Measurements from ENCODE around the gene PPP2R5E. TPM values are rescaled to one million over a fixed set of nuclear protein-coding genes. Genes with fewer than 3 reads are reported as not detected.
"Not testable (repeated sequence)": the region's sequence is repeated elsewhere in the genome, so short reads cannot be mapped to it uniquely, and the experiment has no call there.

PPP2R5E gene
- total RNA-seq, 1 experiment from 2014 or later, result 47.2 TPM

GRCh38 chr14:63523735-63524426 is 19.3 kb downstream of the PPP2R5E start:
- H3K4me3 ChIP-seq (ENCODE audit: low read depth in 2 of 2, low read length in 2 of 2), result no peak overlapping the region
- no peak for TF ChIP-seq POLR2AphosphoS5 (IDR thresholded peaks at IDR 0.05; ENCODE audit: low read depth, low read length)
- TF ChIP-seq TCF7L2 (IDR thresholded peaks at IDR 0.05; ENCODE audit: low read depth, low read length), result no peak
- POLR2A ChIA-PET, result no interaction called here
- H3K9me3 ChIP-seq (ENCODE audit: control insufficient read depth, insufficient read depth, low read depth, low read length), result no peaks in the 10 kb centered on the region
- H3K27ac ChIP-seq (ENCODE audit: low read length), result no peak overlapping the region
- BruUV-seq (replicated peaks), result TSS peak; percentile 34
- H3K27me3 ChIP-seq (ENCODE audit: control insufficient read depth, insufficient read depth, low read length), result no peaks in the 10 kb centered on the region
- H3K36me3 ChIP-seq (ENCODE audit: control insufficient read depth, insufficient read depth, low read length), result no peaks in the 10 kb centered on the region
- ATAC-seq, result no peak
- intact Hi-C loops (cut with micrococcal nuclease; ENCODE audit: unreplicated experiment) (no loop called here), in situ Hi-C loops (cut with HindIII; ENCODE audit: low pct_unique_long_range_greater_than_20kb, low sequenced_read_pairs) (no loop called here)
- H3K4me1 ChIP-seq (ENCODE audit: control insufficient read depth, insufficient read depth, low read length), result no peaks in the 10 kb centered on the region
- DNase-seq (ENCODE audit: low read depth, low spot score), result no peak
- CTCF ChIA-PET, result no interaction called here

- H3K4me3 ChIP-seq (ENCODE audit: low read depth in 2 of 2, low read length in 2 of 2); in situ Hi-C loops (cut with HindIII; ENCODE audit: low pct_unique_long_range_greater_than_20kb, low sequenced_read_pairs); DNase-seq (ENCODE audit: low read depth, low spot score); H3K9me3 ChIP-seq (ENCODE audit: control insufficient read depth, insufficient read depth, low read depth, low read length); H3K27me3 ChIP-seq (ENCODE audit: control insufficient read depth, insufficient read depth, low read length); CTCF ChIA-PET; POLR2A ChIA-PET; BruUV-seq (replicated peaks); H3K36me3 ChIP-seq (ENCODE audit: control insufficient read depth, insufficient read depth, low read length); ATAC-seq; intact Hi-C loops (cut with micrococcal nuclease; ENCODE audit: unreplicated experiment); H3K27ac ChIP-seq (ENCODE audit: low read length); H3K4me1 ChIP-seq (ENCODE audit: control insufficient read depth, insufficient read depth, low read length): not testable (repeated sequence)
These were observed 20.7 kb downstream of the PPP2R5E start for GRCh38 chr14:63522511-63522910.

- Histone ChIP-seq H3K4me3 (ENCODE audit: low read depth in 2 of 2, low read length in 2 of 2) (no peak overlapping the region), H3K27me3 (ENCODE audit: control insufficient read depth, insufficient read depth, low read length) (no peaks in the 10 kb centered on the region), H3K4me1 (ENCODE audit: control insufficient read depth, insufficient read depth, low read length) (peaks cover 3% of the 10 kb centered on the region), H3K36me3 (ENCODE audit: control insufficient read depth, insufficient read depth, low read length) (no peaks in the 10 kb centered on the region), H3K27ac (ENCODE audit: low read length) (no peak overlapping the region), H3K9me3 (ENCODE audit: control insufficient read depth, insufficient read depth, low read depth, low read length) (no peaks in the 10 kb centered on the region)
- no TSS peak for BruUV-seq (replicated peaks)
- ChIA-PET CTCF (no interaction called here), POLR2A (interaction anchor here (0.6 kb wide), 1 partner anchor 19 kb away, joined by 4 read pairs; no protein-coding TSS in a partner anchor)
- in situ Hi-C loops (cut with HindIII; ENCODE audit: low pct_unique_long_range_greater_than_20kb, low sequenced_read_pairs) (no loop called here), intact Hi-C loops (cut with micrococcal nuclease; ENCODE audit: unreplicated experiment) (no loop called here)
- DNase-seq (ENCODE audit: low read depth, low spot score), result no peak
- TF ChIP-seq TCF7L2 (IDR thresholded peaks at IDR 0.05; ENCODE audit: low read depth, low read length) (no peak), REST (IDR thresholded peaks at IDR 0.05; ENCODE audit: insufficient read depth in 1 of 2, low read depth in 2 of 2, low read length in 1 of 2) (no peak), SIN3A (IDR thresholded peaks at IDR 0.05; ENCODE audit: borderline replicate concordance, insufficient read depth, low read depth, low read length) (no peak), POLR2AphosphoS5 (IDR thresholded peaks at IDR 0.05; ENCODE audit: low read depth, low read length) (no peak), CTCF (IDR thresholded peaks at IDR 0.05) (no peak)
- no peak for ATAC-seq
These were observed 25.8 kb downstream of the PPP2R5E start for GRCh38 chr14:63517354-63517753.
